Glomerular endothelial cell (primary cell): Measurements from ENCODE around the gene THBS4. TPM values are rescaled to one million over a fixed set of nuclear protein-coding genes. Genes with fewer than 3 reads are reported as not detected.

Experiments
- DNase-seq: peaks from one replicate; pipeline ENCODE4 v3.0.0-alpha.2; 2011; ENCODE audit warnings: low read depth, low spot score; ENCODE audit errors: extremely low read depth
- total RNA-seq: library from RNA; depleted of rRNA; stranded (reverse); fragments of >200 nt; gene quantifications from 2 replicates; pipeline ENCODE4 v1.2.3, GENCODE V29; 2015

Gene THBS4
- total RNA-seq: 0.18 and 1.4 TPM in 2 replicates

DNA sequence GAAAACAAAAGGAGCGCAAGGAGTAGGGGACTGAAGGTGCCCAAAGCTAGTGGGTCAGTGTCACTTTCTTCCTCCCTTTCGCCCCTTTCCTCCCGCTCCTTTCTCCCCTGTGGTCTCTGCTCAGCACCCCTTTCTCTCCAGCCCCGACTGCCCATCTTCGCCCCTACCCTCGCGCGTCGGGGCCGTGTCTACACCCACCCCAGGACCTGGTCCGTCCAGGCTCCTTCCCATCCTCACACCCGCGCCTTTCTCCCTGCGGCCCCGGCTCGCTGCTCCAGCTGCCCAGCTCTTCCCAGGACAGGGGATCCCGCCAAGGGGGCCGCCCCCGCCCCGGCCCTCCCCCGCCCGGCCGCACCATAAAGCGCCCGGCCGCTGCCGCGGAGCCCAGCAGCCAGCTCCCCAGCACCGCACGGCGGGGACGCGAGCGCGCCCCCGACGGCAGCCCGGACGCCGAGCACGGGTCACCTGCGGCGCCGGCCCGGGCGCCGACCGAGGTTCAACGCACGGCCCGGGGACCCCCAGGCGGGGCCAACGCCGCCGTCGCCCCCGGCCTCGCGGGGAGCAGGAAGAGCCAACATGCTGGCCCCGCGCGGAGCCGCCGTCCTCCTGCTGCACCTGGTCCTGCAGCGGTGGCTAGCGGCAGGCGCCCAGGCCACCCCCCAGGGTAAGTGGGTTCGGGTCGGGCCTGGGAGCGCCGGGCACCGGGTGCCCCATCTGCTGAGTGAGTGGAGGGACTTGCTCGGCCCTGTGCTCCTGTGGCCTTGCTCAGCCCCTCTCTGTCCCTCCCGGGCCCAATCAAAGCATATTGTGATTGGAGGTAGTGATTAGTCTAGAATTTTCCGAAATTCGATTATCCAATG, at the start of gene THBS4:
TSS of gene THBS4 (plus strand) at position 387 of the 860 bp plus-strand sequence. CDS start at position 577, 190 bp downstream.
- no peak for DNase-seq

GRCh38 chr5:79986260-79986659, 48.9 kb upstream of the THBS4 start:
- DNase-seq: no peak

DNA sequence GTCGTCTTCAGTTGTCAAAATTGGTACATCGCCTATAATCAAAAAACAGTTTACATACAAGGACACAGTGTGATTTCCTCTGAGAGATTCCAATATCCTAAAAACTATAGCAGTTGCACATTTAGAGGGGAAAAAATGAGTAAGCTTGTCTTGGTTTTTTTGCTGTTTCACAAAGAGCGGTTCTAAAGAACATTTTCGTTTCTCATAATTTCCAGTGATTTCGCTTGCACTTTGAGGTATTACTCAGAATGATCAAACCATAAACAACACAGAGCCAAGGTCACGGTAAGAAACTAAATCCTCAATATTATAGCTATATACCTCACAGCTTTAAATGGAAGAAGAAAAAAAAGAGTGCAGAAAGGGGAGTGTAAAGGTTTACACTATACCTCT, 44.9 kb upstream of the THBS4 start:
- DNase-seq: no peak

- DNase-seq: no peak
Observed at GRCh38 chr5:79990598-79991507, 44.3 kb upstream of the THBS4 start, which contains the start of gene MTX3. MTX3 (minus strand) TSS chr5:79991262; CDS start chr5:79991238, 24 bp downstream.

GRCh38 chr5:79992891-79993657, 42.1 kb upstream of the THBS4 start:
- DNase-seq: no peak

- DNase-seq: no peak
Observed at GRCh38 chr5:79999722-80000121, 35.4 kb upstream of the THBS4 start.

- no peak for DNase-seq
Observed at GRCh38 chr5:80002677-80003076, 32.5 kb upstream of the THBS4 start.

- DNase-seq: no peak
Observed at GRCh38 chr5:80008995-80009765, 26.0 kb upstream of the THBS4 start.

DNA sequence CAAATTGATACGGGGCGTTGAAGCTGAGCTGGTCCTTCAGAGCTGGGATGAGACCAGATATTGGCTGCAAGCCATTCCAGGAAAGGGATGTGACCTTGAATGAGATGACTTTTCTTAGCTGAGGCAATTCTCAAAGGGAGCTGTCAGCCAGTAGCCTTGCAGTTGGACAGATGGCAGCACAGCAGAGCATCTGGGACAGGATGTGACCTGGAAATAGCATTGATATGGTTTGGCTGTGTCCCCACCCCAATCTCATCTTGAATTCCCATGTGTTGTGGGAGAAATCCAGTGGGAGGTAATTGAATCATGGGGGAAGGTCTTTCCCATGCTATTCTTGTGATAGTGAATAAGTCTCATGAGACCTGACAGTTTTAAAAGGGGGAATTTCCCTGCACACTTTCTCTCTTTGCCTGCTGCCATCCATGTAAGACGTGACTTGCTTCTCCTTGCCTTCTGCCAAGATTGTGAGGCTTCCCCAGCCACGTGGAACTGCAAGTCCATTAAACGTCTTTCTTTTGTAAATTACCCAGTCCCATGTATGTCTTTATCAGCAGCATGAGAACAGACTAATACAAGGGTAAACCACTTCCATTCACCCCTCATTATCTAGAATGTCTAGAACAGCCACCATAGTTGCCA, 24.3 kb upstream of the THBS4 start:
- DNase-seq: no peak

DNA sequence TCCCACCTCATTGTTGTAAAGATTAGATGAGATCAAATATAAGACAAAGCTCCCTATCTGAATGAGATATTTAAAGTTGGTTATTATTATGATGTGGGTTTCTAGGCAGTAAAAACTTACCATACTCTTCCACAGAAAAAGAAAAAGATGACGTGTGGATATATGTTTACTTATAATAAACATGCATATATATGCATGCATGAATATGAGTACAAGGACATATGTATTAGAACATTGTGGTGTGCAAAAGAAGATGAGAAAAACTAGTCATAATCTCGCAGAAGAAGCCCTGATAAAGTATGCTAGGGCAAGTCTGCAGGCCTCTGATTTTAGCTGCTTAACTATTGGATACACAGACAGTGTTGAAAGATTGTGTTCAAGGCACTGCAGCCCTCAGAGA, 10.1 kb upstream of the THBS4 start:
- DNase-seq: no peak

DNA sequence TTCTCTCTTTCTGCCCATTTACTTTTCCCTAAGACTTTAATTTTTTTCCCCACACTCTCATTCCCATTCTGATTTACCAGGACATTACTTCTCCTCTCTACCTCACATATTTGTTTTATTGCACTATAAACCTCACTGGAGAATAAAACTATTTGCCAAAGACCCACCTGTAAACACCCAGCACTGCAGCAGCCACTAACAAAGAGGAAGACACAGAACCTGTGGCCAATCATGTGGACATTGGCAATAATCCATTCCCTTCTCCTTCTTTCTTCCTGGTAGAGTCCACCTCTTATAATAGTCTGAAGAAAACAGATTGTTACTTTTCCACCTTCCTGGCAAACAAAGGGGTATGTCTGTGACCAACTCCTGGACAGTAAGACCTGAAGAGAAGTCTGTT, 8.3 kb upstream of the THBS4 start:
- no peak for DNase-seq

DNA sequence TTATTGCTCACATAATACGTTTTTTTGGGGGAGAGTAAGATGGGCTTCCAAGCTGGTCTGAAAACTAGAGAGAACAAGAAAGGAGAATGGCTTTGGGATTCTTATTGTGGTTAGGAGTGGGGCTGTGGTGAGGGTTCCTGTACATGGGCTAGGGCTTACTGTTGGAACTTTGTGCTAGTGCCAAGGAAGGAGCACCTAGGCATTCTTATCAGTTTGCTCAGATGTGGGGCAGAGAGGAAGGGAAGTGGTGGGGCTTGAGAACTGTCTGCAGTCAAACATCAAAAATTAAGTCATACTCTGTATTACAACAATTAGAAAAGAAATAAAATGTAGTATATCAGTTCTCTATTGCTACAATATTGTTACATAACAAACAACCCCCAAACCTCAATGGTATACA, 4.0 kb upstream of the THBS4 start:
- DNase-seq: no peak

GRCh38 chr5:80033513-80033912, 1.6 kb upstream of the THBS4 start:
- no peak for DNase-seq

DNA sequence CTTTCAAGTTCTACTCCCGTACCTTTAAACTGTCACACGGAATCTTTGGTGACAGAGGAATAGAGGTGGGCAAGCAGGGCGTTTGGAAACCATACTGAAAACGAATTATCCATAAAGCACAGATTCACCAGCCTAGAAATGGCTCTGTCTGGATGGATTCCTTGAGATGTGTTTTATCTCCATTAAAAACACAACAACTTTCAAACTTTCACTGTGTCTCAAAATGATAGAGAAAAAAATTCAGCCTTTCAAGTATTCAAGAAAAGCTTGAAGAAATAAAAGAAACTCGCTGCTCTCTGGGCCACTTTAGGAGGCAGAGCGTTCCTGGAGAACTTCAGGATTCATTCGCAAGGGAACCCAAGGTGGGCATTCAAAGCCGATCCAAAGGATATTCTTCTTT, 589 bp upstream of the THBS4 start:
- DNase-seq: no peak

GRCh38 chr5:80035839-80036238, 691 bp downstream of the THBS4 start:
- no peak for DNase-seq

GRCh38 chr5:80036615-80037014, 1.5 kb downstream of the THBS4 start:
- no peak for DNase-seq

DNA sequence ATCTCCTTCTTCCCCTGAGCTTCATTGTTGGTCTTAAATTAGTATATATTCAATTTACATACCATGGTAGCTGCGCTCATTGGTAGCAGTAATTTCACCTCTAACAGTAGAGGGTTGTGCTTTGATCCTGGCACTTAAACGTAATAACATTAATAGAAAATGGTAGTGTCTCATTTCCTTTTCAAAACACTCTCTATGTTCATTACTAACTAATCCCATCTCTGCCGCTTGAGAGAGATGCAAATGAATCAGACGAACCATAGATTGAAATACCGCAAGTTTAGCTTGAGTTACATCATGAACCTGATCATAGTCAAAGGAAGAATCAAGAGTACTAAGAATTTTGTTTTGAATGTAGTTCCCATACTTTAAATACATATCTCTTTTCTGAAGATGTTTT, 2.2 kb downstream of the THBS4 start:
- no peak for DNase-seq

DNA sequence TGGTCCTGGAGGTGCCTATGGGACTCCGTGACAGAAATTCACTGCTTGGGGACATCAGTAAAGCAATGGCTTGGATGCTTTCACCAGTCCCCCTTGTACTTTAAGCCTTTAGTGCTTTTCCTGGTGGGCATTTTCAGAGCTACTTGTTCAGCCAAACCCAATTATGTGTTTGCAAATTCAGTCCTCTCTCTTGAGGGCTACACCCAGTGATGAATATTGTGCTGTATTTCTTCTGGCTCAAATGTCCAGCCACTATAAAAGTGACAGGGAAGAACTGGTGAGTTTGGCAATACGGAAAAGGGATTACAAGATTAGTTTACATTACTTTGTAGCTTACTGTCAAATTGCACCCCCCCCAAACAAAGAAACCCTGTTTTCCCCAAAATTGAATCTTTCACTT, 4.5 kb downstream of the THBS4 start:
- no peak for DNase-seq

DNA sequence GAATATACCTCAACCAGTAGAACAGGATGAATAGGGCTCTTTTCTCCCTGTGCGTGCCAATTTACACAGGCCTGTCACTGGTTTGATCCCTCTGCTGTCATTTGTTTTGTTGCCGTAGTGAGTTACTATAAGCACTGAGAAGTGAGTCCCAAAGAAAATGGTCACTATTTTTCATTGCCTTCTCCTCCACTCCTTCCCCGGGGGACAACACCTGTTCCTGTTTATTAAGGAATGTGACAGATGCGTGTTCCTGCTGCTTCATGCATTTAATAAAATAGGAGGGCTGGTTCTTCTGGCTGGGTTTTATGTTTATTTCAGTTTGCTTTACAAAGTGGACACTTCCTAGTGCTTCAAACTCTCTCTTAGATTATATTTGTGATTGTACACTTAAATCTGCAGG, 6.4 kb downstream of the THBS4 start:
- DNase-seq: no peak

GRCh38 chr5:80042330-80042729, 7.2 kb downstream of the THBS4 start:
- no peak for DNase-seq
